ENCODE measurements around the gene HENMT1.

DNA sequence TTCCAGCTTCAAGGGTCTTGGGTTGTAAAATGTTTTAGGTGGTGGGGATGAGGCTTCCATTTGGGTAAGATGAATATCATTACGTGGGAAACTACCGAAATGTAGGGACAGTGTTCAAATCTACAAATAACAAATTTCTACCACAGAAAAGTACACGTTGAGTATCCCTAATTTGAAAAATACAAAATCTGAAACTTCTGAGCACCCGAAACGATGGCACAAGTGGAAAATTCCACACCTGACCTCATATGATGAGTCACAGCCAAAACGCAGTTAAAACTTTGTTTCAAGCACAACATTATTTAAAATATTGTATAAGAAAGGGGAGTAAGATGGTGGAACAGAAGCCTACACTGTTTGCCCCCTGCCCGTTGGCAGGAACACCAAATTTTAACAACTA, 8.8 kb upstream of the HENMT1 start:
- no peak for TF ChIP-seq ZNF677 (tag by site-specific recombination; IDR thresholded peaks at IDR 0.05)
- no peak for TF ChIP-seq ZNF660 (tag by site-specific recombination; IDR thresholded peaks at IDR 0.05)
- TF ChIP-seq GFI1B (tag by site-specific recombination; IDR thresholded peaks at IDR 0.05), result no peak
- TF ChIP-seq ZNF777 (tag by site-specific recombination; IDR thresholded peaks at IDR 0.05; ENCODE audit: borderline replicate concordance), result no peak

All from HEK293 (cell line).